ENCODE results near the gene RPS6KC1.
"Not testable (repeated sequence)": the region's sequence is repeated elsewhere in the genome, so short reads cannot be mapped to it uniquely, and the experiment has no call there.

RPS6KC1 gene

DNA sequence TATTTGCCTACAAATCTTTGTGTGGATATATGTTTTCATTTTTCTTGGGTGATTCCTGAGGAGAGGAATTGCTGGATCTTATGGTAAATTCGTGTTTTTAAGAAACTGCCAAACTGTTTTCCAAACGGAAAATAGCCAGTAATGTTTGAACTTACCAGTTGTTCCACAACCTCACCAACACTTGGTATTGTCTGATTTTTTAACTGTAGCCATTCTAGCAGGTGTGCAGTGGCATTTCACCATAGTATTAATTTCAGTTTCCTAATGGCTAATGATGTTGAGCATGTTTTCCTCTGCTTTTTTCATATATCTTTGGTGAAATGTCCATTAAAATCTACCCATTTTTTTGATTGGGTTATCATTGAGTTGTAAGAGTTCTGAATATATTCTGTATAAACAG, 56.6 kb downstream of the RPS6KC1 start:
- DNase-seq, result no peak

- DNase-seq, result no peak
These were observed 59.6 kb downstream of the RPS6KC1 start for GRCh38 chr1:213110349-213111300.

DNA sequence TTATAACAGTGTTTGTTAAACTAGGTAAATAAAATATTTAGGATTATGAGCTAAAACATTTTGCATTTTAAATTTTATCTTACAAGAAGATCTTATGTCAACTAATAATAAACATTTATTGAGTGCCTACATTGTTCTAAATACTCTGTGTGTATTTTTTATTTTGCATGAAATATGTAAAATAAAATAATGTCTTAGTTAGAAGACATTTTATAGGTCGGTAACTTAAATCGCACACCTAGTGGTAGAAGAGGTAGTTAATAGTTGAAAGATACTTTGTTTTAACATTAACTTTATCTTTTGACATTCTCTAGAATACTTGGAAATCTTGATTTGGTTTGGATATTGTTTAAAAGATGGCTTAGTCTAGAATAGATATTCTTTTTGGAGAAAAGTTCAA, 60.5 kb downstream of the RPS6KC1 start:
- DNase-seq, result no peak

GRCh38 chr1:213112723-213113122, 61.7 kb downstream of the RPS6KC1 start:
- not testable (repeated sequence) for DNase-seq

- not testable (repeated sequence) for DNase-seq
These were observed 66.7 kb downstream of the RPS6KC1 start for GRCh38 chr1:213117699-213118180.

- DNase-seq, result no peak
These were observed 68.8 kb downstream of the RPS6KC1 start for GRCh38 chr1:213119794-213120193.

DNA sequence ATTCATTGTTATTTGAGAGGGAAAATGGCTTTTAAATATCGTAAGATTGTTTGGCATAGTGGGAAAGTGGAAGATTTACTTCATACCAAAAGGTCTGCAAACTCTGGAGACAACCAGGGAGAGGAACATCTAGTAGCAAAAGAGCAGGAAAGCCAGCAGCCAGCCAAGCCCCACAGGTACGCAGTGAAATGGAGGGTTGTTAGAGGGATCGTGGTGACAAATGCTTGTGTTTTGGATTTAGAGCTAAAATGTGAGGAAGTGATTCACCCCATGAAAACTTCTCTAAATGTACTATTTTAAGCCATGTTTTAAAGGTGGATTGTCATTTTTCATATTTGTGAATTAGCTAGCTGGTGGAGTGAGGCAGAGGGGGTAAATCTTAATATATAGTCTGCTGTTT, 69.3 kb downstream of the RPS6KC1 start:
- no peak for DNase-seq

GRCh38 chr1:213120961-213121360, 69.9 kb downstream of the RPS6KC1 start:
- DNase-seq, result no peak

DNA sequence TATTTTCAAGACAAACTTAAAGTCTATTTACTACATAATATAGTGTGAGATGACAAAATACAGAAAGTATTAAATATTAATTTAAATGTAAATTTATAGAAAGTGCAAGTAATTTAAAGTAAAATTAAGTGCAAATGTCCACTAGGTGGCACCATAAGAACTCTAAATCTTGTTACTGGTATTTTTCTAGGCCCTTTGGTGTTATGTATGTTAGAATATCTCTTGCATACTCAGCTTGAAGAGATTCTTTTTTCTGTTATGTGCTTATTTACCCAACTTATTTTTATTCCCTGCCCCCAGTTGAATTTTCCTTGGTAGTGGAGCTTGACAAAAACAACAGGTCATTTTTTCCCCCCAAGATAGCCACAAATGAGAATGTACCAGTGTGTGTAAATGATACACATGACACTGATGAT, 71.5 kb downstream of the RPS6KC1 start:
- peak; percentile 10 for DNase-seq

GRCh38 chr1:213123087-213123486, 72.0 kb downstream of the RPS6KC1 start:
- DNase-seq, result no peak

DNA sequence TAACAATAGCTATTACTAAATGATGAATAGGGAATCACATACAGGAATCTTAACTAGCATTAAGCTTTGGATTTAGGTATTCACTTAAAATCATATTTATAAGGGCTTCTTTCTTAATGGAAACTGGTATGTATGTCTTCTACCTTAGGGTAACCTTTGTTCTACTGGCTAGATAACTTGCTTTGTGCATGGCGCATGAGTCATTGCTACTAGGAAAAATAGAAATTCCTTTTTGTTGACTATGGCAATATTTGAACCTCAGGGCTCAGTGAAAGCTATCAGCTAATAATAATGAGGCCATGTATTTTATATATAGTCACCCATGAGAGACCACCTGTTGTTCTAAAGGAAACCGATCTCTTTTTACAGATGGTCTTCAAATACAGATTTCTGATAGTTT, 72.5 kb downstream of the RPS6KC1 start:
- DNase-seq, result no peak

DNA sequence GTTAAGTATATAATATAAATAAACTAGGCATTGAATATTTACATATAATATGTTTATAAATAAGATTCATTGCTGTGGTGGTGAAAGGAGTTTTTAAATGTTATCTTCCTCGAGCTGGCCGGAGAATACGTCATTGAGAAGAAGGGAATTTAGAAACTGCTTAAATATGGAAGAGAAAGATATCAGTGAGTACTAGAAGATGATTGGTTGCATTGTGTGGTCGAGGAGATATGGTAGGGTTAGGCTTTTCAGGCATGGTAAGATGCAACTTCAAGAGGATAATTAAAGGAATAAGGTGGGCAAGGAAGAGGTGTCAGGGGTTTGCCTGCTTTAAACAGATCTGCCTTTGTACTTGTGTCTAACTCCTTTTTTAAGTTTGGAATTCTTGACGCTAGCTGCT, 73.5 kb downstream of the RPS6KC1 start:
- no peak for DNase-seq

GRCh38 chr1:213125643-213126042, 74.6 kb downstream of the RPS6KC1 start:
- DNase-seq, result no peak

DNA sequence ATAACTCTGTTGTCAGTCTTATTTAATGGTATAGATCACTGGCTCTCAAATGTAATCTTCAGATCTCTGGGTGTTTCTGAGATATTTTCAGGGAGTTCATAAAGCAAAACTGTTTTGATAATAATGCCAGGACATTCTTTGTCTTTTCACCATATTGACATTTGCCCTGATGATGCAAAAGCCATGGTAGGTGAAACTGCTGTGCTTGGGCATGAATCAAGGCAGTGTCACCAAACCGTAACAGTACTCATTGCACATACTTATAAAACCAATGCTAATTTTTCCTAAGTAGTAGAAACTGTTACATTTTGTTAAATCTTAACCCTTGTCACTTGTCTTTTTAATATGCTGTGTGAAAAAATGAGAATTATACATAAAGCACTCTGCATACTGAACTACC, 76.0 kb downstream of the RPS6KC1 start:
- no peak for DNase-seq

- no peak for DNase-seq
These were observed 81.0 kb downstream of the RPS6KC1 start for GRCh38 chr1:213131851-213132655.

- no peak for DNase-seq
These were observed 84.5 kb downstream of the RPS6KC1 start for GRCh38 chr1:213135572-213135971.

DNA sequence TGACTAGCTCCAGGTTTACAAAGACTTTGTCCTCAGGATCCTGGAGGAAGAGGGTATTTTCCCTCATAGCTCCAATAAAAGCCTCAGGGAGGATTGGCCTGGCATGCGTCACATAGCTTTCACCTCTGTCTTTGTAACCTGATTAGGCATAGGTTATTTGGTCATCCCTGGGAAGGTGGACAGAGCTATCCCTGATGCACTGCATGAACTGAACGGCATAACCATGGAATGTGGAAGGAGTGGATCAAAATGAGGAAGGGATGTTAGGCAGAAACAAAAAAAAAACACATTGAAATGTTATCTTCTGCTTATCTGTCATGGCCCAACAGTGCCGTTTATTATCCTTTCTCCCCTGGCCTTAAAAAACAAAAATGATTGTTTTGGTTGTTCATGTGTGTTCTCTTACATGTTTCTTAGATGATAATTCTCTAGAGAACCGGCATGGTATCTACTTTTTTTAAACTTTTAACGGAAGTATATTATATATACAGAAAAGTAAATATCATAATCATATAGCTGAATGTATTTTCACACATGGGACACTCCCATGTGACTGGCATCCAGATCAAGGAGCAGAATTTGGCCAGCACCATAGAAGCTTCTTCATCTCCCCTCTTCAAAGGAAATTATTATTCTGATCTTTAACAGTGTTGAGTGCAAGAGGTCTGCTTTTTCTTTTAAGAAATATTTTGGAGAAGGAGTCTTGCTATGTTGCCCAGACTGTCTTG, 85.3 kb downstream of the RPS6KC1 start:
- DNase-seq, result no peak

- no peak for DNase-seq
These were observed 87.3 kb downstream of the RPS6KC1 start for GRCh38 chr1:213138391-213138790.

- DNase-seq, result no peak
These were observed 87.9 kb downstream of the RPS6KC1 start for GRCh38 chr1:213138892-213139291.

DNA sequence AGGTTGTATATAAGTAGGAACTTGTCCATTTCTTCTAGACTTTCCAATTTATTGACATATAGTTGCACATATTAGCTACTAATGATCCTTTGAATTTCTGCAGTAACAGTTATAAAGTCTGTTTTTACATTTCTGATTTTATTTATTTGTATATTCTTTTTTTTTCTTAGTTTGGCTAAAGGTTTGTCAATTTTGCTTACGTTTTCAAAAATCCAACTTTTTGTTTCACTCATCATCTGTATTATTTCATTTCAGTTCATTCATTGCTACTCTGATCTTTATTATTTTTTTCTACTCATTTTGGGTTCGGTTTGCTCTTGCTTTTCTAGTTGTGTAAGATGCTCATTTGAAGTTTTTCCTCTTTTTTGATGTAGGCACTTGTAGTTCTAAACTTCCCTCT, 97.9 kb downstream of the RPS6KC1 start:
- no peak for DNase-seq

GRCh38 chr1:213150090-213150489, 99.0 kb downstream of the RPS6KC1 start:
- DNase-seq, result not testable (repeated sequence)

GRCh38 chr1:213154056-213154685, 103.1 kb downstream of the RPS6KC1 start:
- no peak for DNase-seq

DNA sequence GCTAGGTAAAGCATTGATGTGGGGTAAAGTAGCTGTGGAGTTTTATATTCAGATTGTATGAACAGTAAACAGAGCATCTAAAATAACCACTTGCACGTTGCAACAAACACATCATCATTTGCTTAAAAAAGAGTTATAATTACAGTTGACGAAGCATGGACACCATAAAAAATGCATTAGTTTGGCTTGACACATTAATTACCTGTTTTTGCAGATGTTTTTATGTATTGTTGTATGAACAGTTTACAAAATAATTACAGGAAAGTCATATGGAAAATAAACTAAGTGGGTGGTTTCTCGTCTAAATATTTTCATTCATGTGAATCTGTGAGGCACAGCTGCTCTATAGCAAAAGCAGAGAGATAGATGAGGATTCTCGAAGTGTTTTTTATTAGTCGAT, 108.3 kb downstream of the RPS6KC1 start:
- no peak for DNase-seq

Data from DMS 273 treated with DMSO at 0.1 percent for 48 hours (cell line).